ENCODE results near the gene KLK6. TPM values are rescaled to one million over a fixed set of nuclear protein-coding genes. Genes with fewer than 3 reads are reported as not detected.

KLK6 gene
- total RNA-seq: not detected in 2 replicates

GRCh38 chr19:50969413-50969760 lies at the start of gene KLK6:
Gene KLK6 (minus strand): TSS chr19:50969591. CDS start chr19:50968104, 1,487 bp downstream.

GRCh38 chr19:51001515-51001914 lies 32.1 kb upstream of the KLK6 start, which contains the start of gene KLK8:
Gene KLK8 (minus strand): TSS chr19:51001604. CDS start chr19:51001167, 437 bp downstream.

DNA sequence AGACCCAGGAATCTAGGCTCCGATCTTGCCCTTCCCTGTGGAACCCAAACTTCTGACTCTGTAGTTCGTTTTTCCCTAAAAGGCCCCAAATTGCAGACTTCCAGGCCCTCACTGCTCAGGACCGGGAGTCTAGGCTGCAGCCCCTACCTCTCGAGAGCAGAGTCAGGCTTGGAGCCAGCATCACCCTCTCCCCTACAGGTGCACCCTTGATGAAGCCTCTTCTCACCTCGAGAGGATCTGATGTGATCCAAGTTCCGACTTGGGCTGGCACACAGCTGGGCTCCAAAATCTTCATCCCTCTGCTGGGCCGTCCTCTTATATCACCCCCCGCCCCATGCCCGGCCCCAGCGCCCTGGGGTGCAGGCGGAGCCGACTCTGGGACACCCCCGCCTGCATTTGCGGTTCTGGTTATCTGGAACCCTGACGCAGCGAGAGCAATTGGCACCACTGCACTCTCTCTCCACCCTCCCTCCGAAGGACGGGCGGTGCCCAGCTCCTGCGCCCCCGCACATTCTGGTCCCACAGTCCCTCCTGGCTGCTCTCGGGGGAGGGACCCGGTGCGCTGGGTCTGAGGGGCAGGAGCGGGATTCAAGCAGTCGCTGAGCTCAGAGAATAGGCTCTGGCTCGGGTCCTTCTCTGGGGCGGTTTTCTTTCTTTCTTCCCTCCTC lies 14.4 kb upstream of the KLK6 start, which contains the start of gene KLK7:
Gene KLK7, minus strand, starts transcription at position 293 of the 668 bp plus-strand sequence. CDS start 1,518 bp downstream, outside the sequence.

DNA sequence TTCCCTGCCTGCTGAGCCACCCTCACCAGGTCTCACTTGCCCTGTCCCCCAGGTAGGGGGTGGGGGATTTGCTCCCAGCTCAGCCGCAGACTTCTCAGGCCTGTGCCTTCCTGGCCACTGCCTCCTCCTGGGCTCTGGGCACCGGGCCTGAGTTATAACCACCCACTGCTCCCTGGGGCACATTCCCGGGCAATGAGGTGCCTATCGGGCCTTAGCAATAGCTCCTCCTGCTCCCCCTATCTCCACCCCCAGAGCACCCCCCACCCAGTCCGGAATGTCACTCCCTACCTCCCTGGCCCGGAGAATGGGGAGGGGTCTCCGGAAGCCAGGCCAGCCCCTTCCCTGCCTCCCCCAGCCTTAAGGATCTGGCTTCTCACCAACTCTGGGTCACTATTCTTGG lies 16.5 kb downstream of the KLK6 start, which contains the start of gene KLK5:
Gene KLK5, minus strand, starts transcription at position 129 of the 400 bp plus-strand sequence. CDS start 381 bp downstream, outside the sequence.

DNA sequence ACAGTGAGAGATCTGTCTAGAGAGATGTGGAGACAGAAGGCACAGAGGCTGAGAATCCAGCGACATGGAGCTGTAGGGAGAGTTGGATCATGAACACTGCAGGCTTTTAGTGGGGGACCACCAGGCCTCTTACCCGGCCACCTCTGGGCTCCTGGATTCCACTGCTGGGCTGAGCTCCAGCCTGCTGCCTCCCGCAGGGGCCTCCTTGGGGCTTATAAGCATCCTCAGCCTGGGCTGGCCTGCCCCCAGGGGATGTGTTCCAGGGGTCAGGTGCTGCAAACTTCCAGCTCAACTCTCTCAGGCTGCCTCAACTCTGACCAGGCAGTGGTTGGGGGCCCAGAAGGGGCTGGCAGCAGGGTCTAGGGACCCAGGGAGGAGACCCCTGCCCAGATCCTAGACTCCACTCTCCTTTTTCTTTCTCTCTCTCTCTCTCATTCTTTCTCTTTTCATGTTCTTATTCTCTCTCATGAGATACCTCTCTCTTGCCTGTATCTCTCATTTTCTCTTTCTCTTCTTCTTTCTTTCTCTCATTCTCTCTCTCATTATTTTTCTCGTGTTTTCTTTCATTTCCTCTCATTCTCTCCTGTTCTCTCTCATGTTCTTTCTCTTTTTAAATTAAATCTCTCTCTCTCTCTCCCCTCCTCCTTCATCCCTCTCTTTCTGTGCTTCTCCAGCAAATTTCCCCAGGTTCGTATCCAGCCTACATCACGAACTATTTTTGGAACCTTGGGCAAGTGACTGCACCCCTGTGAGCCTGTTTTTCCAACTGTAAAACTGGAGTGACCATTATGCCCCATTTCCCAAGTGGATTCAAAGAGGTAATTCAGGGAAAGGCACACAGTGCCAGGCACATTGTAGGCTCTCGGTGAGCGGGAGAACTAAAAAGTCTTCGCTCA lies 57.9 kb downstream of the KLK6 start, which contains the start of gene KLK4:
Gene KLK4, minus strand, starts transcription at position 190 of the 896 bp plus-strand sequence. CDS start 657 bp downstream, outside the sequence.

Other genes with a start within 250 kb of the KLK6 start
- 0.22 and 4.9 TPM in 2 replicates for gene SHANK1, start 249.8 kb downstream of the KLK6 start, total RNA-seq
- 1.8 and 11.5 TPM in 2 replicates for gene CLEC11A, start 246.2 kb downstream of the KLK6 start, total RNA-seq
- not detected in 2 replicates for gene GPR32, start 199.1 kb downstream of the KLK6 start, total RNA-seq
- not detected in 2 replicates for gene ACP4, start 179.2 kb downstream of the KLK6 start, total RNA-seq
- gene KLK1, start 145.8 kb downstream of the KLK6 start, total RNA-seq: not detected in 2 replicates
- not detected in 2 replicates for gene KLK15, start 136.0 kb downstream of the KLK6 start, total RNA-seq
- not detected in 2 replicates for gene KLK3, start 114.7 kb downstream of the KLK6 start, total RNA-seq
- gene KLK2, start 96.2 kb downstream of the KLK6 start, total RNA-seq: not detected in 2 replicates
- not detected in 2 replicates for gene KLK4, start 58.2 kb downstream of the KLK6 start, total RNA-seq
- 0.14 TPM in 1 of 2 replicates, not detected in the other for gene KLK5, start 16.6 kb downstream of the KLK6 start, total RNA-seq
- not detected in 2 replicates for gene KLK7, start 14.3 kb upstream of the KLK6 start, total RNA-seq
- gene KLK8, start 32.0 kb upstream of the KLK6 start, total RNA-seq: not detected in 2 replicates
- not detected in 2 replicates for gene KLK10, start 50.1 kb upstream of the KLK6 start, total RNA-seq
- gene KLK11, start 57.0 kb upstream of the KLK6 start, total RNA-seq: not detected in 2 replicates
- not detected in 2 replicates for gene KLK12, start 65.4 kb upstream of the KLK6 start, total RNA-seq
- gene KLK13, start 95.5 kb upstream of the KLK6 start, total RNA-seq: not detected in 2 replicates
- gene KLK14, start 113.3 kb upstream of the KLK6 start, total RNA-seq: not detected in 2 replicates
- gene CTU1, start 138.8 kb upstream of the KLK6 start, total RNA-seq: 5.9 and 6.3 TPM in 2 replicates
- gene SIGLEC9, start 155.3 kb upstream of the KLK6 start, total RNA-seq: 0.22 TPM in 1 of 2 replicates, not detected in the other
- gene SIGLEC7, start 172.7 kb upstream of the KLK6 start, total RNA-seq: not detected in 2 replicates